ENCODE measurements around the gene DDX6.
A peak's percentile ranks its signal among the peaks of the same experiment; 100 is the strongest.

Gene DDX6

GRCh38 chr11:118699506-118700220, 91.3 kb downstream of the DDX6 start:
- peak; percentile 55 for DNase-seq

Measured in T-helper 9 cell (primary cell).